Fibroblast of mammary gland (primary cell): ENCODE data around the gene ADGRL4.

Experiments used
- DNase-seq: peaks from one replicate; pipeline ENCODE4 v3.0.0-alpha.2; 2010; ENCODE audit warnings: low read depth
- H3K4me3 ChIP-seq: 2 replicates; pipeline ENCODE4 v1.5.1; 2011; ENCODE audit warnings: low read depth, mild to moderate bottlenecking, low read length, moderate library complexity; ENCODE audit not compliant: control insufficient read depth
- CTCF ChIP-seq: conservative IDR thresholded peaks from 2 replicates; pipeline ENCODE4 v1.5.1; 2011; ENCODE audit warnings: low read depth, low read length, inconsistent platforms; ENCODE audit not compliant: control insufficient read depth, insufficient read depth

The ADGRL4 gene

GRCh38 chr1:78854556-78854955 is 152.0 kb downstream of the ADGRL4 start:
- DNase-seq, result no peak
- no peak overlapping the region for H3K4me3 ChIP-seq
- TF ChIP-seq CTCF, result no peak

- TF ChIP-seq CTCF, result no peak
- peak; percentile 24 for DNase-seq
These were observed 163.0 kb downstream of the ADGRL4 start for GRCh38 chr1:78843546-78843945.

GRCh38 chr1:78843111-78843510 is 163.4 kb downstream of the ADGRL4 start:
- DNase-seq, result no peak
- no peak overlapping the region for H3K4me3 ChIP-seq
- TF ChIP-seq CTCF, result no peak

More at GRCh38 chr1:78843546-78843945, 163.0 kb downstream of the ADGRL4 start:
- H3K4me3 ChIP-seq, result no peak overlapping the region

- TF ChIP-seq CTCF, result no peak
- no peak overlapping the region for H3K4me3 ChIP-seq
- peak; percentile 84 for DNase-seq
These were observed 165.9 kb downstream of the ADGRL4 start for GRCh38 chr1:78840453-78841271.
